GM18517 (cell line): ENCODE results near the gene PRDM16.

Experiments used
- ATAC-seq: cut with Tn5 transposase; IDR thresholded peaks from one replicate; pipeline ENCODE4 v1.9.1; 2021; ENCODE audit warnings: mild to moderate bottlenecking, moderate library complexity; ENCODE audit not compliant: unreplicated experiment

PRDM16 gene

DNA sequence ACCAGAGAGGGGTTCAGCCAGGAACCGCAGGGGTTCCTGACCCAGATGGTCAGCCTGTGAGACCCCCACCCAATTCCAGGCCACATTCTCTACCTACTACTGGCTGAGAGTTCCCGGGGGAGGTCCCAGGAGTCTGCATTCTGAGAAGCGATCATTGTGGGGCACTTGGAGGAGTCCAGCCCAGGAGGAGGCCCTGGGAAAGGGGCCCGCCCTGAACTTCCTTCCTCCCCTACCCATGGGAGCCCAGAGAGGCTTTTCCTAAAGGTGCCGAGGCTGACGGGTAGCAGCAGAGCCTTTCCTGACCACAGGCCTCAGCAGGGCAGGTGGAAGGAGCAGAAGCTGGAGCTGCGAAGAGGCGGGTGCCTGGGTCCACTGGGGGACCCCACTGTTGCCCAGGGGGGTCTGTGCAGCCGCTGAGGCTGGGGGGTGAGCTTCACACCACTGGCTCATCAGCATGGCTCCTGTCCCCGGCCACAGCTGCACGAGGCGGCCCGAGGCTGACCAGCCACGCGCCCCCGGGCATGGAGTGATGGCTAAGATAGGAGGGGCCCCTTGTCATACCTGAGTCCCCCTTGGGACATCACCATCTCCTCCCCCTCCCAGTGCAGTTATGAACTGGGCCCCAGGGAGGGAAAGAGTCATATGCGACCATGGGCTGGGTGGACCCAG is 127.7 kb downstream of the PRDM16 start:
- no peak for ATAC-seq

GRCh38 chr1:3197781-3198316 is 128.8 kb downstream of the PRDM16 start:
- ATAC-seq, result no peak

DNA sequence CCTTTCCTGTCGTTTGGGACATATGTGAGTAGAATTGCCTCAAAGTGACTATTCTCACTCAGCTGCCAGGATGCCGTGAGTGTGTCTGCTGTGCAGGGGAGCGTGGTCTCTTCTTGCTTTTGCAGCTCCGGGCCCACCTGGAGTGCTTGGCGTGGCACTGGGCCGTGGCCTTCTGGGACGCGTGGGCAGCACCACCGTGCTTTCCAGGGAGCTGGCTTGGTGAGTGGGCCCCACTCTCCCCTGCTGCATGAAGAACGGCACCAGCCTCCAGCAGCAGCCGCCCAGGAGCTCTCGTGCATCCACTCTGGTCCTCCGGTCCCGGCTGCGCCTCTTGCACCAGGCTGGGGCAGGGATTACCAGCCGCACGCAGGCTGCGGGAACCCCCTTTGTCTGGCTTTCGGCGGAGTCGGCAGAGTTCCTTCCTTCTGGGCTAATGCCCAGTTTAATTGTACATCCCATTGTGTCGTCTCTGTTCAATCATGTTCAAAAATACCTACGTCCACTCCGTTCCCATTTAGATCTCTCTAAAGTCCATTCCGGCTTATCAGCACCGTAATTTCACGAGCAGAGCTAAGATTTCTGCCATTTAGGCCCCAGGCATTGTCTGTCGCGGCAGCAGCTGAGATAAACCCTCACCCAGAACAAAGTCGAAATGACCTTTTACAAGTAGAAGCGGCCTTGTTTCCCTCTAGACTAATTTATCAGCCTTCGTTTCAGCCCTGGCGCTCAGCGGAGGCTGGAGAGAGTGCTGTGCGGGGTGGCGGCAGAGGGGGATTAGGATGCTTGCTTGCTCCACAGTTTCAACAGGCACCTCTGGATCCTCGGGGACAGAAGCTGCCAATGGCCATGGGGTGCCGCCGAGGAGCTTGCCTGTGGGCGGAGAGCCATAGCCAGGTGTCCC is 129.6 kb downstream of the PRDM16 start:
- ATAC-seq, result no peak

- ATAC-seq, result no peak
Measured at GRCh38 chr1:3204725-3205124, 135.7 kb downstream of the PRDM16 start.

- no peak for ATAC-seq
Measured at GRCh38 chr1:3205815-3206214, 136.8 kb downstream of the PRDM16 start.

GRCh38 chr1:3206696-3207095 is 137.7 kb downstream of the PRDM16 start:
- ATAC-seq, result no peak

DNA sequence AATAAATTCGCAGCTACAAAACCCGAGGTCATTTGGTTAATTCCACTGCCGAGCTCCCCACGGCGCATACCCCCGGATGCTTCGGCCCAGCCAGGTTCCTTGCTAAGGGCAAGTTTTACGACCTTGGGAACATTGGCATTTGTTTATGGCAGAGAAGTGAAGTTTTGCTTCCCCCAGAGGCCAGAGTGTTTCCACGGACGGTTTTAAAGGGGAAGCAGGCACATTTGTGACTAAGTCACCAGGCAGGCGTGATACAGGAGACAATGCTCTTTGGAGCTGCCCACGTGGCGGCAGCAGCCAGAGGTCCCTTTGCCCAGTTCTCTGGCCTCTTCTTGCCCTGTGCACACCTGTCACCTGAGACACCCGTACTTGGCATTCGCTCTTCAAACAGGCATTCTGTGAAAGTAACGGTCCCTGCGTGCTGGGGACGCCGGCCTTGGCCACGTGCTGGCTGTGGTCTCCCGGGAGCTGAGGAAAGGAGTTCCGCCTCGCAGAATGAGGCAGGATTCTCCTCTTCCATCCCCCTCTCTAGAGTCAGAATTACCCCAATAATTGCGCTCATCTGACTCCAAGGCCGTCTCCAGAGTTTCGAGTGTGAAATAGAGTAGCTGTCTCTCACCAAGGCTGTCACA is 138.3 kb downstream of the PRDM16 start:
- ATAC-seq, result no peak

GRCh38 chr1:3208819-3209200 is 139.8 kb downstream of the PRDM16 start:
- no peak for ATAC-seq

GRCh38 chr1:3209201-3209600 is 140.2 kb downstream of the PRDM16 start:
- ATAC-seq, result no peak

DNA sequence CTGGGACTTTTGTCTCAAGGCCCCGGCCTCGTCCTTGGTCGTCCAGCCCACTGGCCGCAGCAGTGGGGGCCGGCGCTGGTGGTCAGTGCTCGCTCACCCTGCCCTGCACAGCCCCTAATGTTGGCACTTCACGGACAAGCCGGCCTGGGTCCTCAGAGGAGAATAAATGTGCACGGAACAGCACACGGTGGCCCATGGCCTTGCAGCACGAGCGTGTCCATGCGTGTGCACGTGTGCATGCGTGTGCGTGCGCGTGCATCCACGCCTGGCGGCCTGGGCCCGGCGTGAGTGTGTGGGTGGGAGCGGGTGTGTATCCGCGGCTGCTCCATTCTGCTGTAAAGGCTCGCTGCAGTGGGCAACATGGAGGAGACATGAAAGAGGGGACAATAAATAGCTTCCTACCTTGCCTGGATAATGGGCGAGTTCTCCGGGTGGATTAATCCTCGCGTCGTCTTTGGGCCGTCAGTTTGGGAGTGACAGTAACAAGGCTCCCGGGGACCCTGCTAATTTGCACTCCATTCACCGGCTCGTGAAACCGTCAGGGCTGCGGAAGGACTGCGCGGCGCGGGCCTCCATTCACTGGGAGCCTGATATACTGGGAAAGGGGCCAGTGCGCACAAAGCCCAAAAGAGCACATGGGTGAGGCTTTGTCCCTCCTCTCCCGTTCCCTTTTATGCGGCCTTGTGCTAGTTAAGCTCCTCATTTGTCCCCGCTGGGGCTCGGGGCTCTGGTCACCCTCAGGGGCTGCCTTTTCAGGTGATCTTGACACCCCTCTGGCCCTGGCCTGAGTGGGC is 142.8 kb downstream of the PRDM16 start:
- no peak for ATAC-seq

- no peak for ATAC-seq
Measured at GRCh38 chr1:3212453-3213355, 143.7 kb downstream of the PRDM16 start.

DNA sequence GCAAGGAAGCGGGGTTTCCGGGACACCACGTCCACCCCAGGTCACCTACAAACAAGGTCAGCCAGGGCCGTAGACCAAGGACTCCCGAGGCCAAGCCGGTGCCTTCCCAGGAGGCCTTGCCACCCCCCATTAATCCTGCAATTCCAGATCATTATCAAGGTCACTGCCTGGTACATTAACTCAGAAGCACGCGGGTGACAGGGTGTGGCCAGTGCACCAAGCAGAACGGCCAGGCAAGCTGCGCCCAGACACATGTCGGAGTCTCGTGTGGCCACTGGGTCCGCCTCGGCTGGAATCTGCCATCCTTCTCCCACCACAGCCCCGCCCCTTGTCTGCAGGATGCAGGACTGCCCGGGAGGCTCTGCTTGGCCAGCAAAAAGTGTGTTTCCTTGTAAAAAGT is 144.7 kb downstream of the PRDM16 start:
- ATAC-seq, result no peak

- no peak for ATAC-seq
Measured at GRCh38 chr1:3215198-3216014, 146.4 kb downstream of the PRDM16 start.

DNA sequence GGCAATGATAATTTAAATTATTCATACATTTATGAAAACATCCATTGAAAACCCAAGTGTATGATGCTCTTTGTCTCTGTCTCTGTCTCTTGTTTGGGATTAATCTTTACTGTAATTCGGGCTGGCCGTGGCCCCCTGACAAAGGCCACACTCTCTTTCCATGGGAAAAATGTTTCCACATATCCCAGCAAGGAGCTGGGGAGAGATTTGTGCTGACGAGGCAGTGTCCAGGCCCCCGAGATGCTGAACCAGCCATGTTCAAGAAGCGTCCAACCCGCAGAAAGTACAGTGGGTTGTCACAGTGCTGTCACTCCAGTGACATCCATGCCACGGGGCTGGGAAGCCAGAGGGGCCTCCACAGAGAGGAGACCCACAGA is 147.0 kb downstream of the PRDM16 start:
- no peak for ATAC-seq

- no peak for ATAC-seq
Measured at GRCh38 chr1:3217181-3217641, 148.2 kb downstream of the PRDM16 start.

DNA sequence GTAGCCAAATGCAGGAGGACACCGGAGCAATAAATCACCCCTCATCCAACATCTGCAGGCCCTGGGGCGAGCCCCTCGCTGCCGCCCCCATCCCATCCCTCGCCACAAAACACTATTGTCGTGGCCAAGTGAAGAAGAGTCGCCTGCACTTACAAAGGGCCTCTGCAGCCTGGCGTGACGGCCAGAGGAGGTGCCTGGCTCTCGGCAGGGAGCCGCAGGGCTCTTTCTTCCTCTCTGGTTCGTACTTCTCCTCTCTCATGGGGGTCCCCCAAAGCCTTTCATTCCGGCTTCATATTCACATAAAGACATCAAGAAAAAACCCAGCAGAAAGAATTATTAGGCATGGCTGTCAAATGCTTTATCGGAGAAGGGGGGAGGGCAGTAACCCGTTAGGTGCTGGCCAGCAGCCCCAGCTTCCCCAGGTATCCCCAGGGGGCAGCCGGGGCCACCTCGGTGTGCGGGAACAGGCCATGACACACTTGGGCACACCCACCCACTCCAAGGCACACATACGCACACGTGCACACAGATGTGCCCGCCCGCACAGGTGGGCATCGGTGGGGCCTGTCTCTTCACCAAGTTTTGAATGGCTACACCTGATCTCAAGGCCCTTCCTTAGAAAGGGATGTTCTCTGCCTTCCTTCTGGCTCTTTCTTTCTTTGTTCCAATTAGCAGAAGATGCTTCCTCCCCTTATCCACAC is 149.1 kb downstream of the PRDM16 start:
- no peak for ATAC-seq

GRCh38 chr1:3219005-3219790 is 150.2 kb downstream of the PRDM16 start:
- no peak for ATAC-seq
